ENCODE data around the gene LDAH.

The LDAH gene

DNA sequence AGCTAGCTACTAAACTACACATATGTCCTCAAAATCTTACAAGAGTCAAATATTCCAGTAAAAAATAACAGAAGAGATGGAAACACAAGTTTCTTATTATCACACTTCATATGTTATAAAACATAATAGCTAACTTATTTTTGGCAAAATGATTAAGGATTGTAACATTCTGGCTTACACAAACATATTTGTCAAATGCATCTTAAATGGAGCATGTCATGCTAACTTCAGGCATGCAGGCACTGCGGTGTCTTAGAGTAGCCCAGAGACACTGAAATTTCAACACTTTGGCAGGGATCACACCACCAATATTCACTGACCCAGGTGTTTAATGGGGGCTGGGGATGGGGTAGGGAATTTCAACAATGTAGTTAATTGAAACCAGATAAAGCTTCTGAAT lies 51.6 kb downstream of the LDAH start:
- no peak for DNase-seq

DNA sequence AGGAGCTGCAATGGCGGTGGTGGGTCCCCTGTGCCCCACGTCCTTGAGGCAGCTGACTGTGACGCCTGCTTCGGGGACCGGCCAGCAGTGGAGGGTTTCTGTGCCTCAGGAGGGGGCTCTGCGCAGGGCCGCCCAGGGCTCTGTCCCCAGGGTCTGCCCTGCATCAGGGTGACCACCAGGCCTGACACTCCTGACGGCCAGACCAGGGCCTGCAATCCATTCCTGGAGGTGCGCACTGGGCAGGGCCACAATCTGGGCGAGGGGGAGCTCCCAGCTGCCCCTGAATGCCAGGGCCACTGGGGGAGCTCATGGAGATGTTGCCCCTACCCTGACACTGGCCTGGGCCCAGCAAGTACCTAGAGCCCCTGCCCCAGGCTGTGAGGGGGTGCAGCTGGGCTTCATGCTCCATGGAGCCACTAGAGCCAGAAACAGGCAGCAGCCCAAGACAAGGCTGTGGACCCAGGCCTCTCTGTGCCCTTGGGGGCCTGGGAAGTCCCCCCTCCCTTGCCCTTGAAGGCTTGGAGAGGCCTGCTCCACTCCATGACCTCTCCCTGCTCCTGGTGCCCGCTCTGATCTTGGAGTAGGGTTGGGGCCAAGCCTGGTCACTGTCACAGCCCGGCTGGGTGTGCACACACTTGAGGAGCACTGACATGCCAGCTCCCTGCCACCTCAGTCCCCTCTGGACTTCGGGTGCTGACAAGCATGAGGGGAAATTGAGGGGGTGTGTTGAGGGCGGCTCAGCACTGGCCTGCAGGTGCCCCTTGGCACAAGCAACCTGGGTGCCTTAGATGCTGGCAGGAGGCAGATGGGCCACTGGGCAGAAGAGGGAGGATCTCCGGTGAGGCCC lies 55.9 kb downstream of the LDAH start:
- DNase-seq: no peak

DNA sequence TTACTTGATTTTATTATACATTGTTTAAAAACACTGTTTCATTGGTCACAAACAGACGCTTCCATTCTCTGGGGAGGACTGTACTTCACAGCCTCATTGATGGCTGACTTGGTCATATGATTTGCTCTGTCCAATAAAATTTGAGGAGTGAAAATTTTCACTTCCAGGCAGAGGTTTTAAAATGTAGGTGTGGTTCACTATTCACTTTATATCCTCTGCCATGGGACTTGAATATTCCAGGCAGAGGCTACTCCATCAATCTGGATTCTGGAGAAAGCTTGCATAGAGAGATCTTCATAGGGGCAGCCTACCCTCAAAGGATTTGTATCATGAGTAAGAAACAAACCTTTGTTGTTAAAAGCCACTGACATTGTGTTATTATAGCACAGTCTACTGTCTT lies 56.7 kb downstream of the LDAH start:
- DNase-seq: no peak

DNA sequence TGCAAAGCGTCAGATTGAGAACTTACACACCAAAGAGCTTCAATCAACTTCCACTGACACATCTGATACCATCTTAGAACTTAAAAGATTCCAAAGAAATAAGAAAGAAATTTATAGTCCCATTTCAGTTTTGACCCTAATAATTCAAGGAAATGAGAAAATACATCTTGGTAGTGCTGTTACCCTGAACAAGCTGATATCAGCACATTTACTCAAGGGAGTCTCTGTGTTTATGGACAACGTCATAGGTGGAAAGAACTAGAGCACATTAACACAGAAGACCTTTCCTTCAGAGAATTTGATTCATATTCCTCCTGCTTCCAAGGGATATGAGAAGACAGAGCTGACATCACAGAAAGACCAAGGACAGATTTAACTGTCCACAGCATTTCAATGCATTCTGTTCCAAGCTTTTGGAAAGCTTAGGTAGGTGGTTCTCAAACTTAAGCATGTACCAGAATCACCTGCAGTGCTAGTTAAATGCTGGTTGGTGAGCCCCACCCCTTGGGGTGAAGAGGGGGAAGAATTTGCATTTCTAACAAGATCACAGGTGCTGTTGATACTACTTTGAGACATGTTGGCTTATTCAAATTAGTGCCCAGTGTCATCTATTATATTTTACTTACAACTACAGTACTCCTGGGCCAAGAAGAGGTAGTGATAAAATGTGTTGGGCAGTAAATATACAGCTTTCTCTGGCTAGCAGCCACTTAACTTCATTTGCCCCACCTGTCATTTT lies 59.8 kb downstream of the LDAH start:
- no peak for DNase-seq

DNA sequence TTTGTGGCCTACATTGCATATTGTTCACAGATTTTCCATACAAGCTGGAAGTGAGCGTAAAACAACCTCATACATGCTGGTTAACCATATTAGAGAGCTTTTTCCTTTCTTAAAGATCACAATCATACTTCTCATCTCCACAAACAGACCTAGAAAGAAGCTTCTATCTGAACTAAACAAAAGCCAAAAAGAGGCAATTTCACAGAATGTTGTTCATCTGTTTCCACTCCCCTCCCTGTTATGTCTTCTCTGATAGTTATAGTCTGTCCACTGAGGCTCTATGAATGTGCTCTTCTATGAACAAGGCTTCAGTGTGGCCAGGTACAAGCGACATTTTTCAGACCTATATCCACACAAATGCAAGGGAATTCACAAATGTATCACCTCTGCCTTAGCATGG lies 63.4 kb downstream of the LDAH start:
- DNase-seq: no peak

DNA sequence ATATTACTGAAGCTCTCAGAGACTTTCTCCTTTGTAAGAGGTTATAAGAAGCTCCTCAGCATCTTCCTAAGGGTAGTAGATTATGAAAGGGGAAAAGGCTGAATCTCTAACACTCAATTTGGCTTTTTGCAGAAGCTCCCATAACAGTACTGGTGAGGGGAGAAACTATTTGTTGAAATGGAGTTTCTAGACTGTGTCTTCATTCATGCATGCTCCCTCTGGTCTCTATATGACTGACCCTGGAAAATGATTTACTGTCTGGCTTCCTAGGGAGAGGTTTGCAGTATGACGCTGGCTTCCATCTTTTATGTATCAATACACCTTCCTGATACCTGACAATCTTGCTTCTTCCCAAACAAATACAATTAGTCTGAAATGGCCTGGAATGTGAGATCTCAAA lies 63.9 kb downstream of the LDAH start:
- DNase-seq: no peak

DNA sequence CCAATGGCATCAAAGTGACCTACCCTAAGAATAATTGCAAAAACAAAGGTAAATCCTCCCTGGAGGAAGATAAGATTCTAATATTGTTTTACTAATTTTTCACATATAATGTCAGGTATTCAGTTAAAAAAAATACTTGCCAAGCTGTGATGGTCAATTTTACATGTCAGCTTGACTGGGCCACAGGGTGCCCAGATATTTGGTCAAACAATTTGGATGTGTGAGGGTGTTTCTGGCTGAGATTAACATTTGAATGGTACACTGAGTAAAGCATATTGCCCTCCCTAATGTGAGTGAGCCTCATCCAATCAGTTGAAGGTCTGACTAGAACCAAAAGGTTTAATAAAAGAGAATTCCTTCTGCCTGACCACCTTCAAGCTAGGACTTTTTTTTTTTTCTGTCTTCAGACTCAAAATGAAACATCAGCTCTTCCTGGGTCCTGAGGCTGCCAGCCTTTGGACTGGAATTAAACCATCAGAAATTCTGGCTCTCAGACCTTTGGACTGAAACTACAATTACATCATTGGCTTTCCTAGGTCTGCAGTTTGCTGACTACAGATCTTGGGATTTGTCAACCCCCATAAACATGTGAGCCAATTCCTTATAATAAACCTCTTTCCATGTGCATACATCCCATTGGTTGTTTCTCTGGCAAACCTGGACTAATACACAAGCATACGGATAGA lies 65.4 kb downstream of the LDAH start:
- no peak for DNase-seq

DNA sequence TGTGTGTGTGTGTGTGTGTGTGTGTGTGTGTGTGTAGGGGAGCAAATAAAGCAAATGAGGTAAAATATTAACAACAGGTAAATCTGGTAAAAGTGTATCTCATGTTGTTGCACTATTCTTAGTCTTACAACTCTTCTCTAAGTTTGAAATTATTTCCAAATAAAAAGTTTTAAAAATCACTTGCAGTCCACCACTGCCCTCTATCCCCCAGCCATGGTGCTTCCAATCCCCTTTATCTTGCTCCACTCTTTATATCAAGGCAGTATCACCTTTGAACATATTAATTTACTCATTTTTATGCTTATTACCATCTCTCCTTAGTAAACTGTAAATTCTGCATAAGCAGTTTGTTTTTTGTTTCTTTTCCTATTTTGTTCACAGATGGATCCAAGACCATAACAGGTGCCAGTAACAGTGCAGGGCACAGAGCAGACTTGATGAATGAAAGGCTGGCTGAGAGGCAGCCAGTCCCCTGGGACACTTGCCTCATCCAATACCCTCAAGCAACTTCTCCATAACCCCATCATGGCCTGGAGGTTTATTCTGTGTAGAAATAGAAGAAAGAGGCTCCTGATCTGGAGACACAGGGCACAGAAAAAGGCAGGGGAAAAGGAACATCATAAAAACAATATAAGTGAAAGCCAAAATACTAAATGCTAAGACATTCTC lies 67.6 kb downstream of the LDAH start:
- no peak for DNase-seq

DNA sequence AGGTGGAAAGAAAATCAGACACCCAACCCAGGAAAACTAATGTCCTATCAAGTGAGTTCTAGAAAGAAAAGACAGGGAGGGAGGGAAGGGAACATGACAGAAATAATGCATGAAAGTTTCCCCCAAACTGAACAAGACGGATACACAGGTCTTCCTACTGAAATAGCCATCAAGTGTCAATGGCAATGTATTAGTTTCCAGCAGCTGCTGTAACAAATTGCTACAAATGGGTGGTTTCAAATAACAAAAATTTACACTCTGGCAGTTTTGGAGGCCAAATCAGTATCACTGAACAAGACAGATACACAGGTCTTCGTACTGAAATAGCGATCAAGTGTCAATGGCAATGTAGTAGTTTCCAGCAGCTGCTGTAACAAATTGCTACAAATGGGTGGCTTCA lies 70.6 kb downstream of the LDAH start:
- DNase-seq: no peak

DNA sequence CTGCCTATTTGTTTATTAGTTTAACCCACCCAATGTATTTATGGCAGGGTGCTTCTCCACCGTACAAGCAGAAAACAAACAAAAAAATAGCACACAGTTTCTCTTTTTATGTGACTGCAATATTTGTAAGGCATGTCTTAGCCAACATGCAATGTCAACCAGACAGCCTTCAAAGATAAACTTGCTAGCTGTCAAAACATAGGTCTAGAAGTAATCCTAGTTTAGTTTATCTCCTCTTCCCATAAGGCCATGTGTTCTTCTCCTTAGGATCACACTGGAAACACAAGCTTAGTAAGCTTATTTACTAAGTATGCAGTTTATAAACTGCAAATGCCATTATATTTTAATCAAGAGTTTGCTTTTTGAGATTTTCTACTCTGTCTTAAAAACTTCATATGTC lies 75.6 kb downstream of the LDAH start:
- DNase-seq: no peak

DNA sequence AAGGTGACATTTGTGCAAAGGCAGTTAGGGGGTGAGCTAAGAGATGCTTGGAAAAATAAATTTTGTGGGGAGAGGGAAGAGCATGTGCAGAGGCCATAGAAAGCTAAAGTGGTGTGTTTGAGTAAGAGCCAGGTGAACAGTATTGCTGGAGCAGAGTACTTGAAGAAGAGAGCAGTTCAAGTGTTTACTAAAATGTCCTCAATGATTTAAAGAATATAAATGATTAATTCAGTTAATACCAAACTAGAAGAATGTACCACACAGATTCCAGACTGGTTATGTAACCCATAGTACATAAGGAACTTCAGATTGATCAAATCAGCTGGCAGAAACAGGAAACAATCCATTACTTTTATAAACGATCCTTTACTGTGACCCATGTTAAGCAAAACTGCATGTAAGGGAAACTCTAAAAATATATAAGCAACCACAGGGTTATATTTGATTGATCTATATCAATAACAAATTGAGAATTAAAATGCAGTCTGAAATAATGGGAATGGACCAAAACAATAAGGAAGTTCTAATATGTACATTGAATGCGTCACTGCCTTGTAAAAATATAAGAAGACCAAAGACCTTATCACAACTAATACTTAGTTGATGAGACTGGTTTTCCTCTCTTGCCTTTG lies 76.9 kb downstream of the LDAH start:
- no peak for DNase-seq

DNA sequence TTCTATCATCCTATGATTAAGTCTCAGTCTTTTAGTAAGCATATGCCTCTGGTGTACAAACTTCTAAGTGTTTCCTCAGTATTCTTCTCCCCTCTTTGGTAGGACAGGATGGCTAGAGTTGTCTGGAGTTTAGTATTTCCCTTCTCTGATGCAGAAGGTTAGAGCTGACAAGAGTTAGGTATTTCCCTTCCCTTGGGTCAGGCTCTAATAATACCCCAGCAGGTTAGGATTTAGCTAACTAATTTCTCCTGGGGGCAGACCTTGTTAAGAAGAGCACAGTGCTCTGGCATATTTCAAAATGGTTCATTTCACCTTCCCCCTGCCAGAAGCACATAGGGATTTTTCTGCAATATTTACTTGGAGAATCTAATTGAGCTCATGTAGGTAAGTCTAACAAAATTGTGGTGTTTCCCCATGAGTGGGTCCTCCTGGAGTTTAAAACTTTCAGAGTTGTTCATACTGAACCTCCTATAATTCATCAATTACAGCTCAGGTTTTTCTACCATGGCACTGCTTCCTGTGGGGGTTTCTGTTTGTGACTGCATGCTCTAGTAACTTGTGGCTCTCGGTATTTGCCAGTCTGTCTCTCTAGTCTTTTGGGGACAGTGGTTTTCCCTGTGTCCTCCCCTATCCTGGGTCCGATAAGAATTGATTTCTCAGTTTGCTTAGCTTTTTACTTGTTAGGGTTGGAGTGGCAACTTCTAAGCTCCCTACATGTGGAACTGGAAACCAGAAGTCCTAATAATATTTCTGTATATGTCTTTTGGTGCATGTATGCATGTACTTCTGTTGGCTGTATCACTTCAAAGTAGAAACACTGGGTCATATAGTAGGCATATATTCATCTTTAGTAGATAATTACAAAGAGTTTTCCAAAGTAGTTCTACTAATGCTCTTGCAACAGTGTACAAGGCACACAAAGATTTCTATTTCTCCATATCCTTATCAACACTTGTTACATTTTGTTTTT lies 78.2 kb downstream of the LDAH start:
- DNase-seq: no peak

DNA sequence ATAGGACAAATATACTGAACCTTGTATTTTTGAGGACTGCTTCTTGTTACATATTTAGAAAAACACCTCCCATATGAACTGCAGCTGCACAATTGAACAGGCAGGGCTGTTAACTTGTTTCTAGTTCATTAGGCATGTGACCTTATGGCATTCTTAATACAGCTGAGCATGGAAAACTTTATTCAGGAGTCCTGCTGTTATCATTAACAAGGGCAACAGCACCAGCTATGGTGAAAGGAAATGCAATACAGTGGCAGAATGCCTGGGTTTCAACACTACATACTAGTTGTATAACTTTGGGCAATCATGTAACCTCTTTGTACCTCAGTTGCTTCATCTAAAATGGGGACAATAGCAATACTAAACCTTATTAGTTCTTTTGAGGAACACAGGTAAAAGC lies 84.1 kb downstream of the LDAH start:
- no peak for DNase-seq

DNA sequence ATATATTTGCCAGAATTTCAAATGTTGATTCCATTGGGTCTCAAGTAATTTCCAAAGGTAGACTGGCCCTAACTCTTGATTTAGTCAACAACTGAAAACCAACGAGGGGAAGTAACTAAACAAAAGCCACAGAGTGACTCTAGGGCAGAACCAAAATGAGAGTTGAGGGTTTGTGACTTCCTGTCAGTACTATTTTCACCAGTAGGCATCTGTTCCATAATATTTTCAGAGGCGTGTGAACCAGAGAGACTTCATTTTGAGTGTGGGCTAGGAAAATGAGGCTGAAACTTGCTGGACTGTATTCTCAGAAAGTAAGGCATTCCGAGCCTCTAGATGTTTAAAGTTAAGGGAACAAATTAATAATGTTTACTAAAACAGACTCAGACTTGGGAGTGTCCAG lies 85.4 kb downstream of the LDAH start:
- no peak for DNase-seq

DNA sequence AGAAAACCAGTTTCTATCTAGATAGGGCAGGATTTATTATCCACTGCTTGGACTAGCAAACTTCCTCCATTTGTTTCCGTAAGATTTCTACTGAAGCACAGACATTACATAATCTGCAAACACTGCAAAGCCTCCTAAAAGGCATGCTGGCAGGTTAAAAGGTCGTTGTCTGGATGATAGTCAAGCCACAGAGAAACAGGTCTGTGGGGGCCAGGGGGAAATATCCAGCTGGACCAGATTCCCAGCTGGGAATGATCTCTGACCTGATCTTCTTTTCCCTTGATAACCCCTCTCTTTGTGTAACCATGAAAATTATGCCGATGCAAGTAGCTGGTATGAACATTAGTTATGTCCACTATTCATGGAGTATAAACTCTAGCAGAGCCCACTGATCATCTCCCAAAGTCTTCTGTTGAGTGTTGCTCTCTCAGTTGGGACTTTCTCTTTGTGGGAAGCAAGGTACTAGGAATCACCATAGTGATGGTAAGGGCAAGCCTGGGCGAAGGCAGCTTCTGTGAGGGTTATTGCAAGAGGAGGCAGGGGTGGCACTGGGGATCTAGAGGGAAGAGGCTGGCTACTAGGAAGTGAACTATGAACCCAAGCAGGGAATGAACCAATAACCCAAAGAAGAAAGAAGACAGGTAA lies 94.7 kb downstream of the LDAH start:
- no peak for DNase-seq

DNA sequence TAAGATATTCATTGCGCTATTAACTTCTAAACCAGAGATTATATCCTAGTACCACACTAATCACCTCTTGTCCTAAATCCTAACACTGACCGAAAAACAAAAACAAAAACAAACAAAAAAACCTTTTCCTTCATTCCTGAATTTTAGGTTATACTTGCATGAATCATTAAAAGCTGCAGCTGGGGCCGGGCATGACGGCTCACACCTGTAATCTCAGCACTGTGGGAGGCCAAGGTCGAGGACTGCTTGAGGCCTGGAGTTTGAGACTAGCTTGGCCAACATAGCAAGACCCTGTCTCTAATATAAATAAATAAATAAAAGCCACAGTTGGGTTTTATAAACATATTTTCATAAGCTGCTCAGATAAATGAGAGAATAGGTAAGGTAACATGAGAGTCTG lies 96.0 kb downstream of the LDAH start:
- no peak for DNase-seq

DNA sequence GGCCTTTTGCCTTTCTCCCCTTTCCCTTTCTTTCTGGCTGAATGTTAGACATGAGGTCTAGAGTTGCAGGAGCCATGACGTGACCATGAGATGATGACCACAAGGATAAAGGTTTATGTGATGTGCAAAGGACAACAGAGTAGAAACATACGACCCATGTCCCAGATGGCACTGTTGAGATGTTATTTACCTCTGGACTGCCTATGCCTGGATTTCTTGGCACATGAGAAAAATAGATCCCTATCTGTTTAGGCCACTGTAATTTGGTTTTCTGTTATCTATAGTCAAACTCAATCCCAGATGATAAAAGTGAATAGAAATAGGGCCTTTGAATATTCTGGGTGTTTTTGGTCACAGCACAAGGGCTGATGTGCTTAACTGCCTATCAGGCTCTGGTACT lies 97.1 kb downstream of the LDAH start:
- DNase-seq: no peak

DNA sequence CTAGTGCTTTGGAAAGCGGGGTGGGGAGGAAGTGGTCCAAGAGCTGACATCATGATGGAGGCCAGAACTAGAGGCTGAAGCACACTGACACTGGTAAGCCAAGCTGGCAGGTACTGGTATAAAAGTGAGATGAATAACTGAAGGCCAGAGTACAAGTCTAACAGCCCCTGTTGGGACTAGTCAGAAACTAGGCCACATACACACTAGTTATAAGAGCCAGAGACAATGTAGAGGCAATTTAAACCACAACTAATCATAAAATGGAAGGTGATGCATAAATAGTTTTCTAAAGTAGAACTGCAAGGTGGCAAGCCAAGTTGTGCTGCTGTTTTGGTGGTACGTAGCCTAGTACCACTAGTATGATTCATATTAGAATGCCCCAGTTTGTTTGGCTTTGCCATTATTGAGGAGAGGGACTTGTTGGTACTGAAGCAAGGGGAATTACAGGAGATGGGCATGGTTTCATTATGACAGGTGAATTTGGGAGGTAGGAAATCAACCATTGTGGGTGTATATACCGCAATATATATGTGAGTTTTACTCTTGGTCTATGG lies 98.3 kb downstream of the LDAH start:
- DNase-seq: no peak

DNA sequence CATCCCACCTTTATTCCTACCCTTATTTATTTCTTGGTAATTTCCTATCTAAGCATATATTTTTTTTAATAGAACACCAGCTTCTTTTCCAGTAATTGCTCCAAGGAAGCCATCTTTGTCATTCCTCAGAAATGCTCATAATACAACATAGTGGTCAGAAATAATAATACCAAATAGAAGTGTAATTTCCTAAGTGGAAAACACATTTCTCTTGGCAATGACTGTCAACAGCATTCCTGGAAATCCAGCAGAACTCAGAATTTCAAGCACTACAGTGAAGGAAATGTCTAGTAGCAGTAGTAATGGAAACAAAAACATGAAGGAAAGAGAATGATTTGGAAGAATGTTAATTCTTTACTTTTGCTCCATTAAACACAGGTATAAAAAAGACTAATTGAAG lies 99.4 kb downstream of the LDAH start:
- no peak for DNase-seq

DNA sequence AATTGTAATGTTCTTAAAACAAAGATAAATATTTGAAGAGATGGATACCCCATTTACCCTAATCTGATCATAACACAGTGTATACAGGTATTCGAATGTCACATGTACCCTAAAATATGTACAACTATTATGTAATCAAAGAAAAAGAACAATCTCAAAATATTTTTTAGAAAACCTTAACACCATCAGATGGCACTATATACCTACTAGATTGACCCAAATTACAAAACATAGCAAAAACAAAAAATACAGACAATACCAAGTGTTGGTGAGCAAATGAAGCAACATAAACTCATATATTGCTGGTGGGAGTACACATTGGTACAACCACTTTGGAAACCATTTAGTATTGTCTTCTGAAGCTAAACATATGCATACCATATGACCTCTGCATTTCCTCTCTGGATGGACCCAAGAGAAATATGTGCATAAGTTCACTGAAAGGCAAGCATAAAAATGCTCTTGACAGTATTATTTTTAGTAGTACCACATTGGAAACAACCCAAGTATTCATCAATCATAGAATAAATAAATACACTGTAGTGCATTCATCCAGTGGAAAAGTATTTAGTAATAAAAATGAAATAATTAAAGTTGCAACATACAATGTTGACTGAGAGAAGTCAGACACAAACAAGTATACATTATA lies 100.2 kb downstream of the LDAH start:
- DNase-seq: no peak
